Keratinocyte (primary cell): ENCODE measurements around the gene MKLN1. TPM values are rescaled to one million over a fixed set of nuclear protein-coding genes. Genes with fewer than 3 reads are reported as not detected.

Experiments
- DNase-seq: peaks from one replicate; pipeline ENCODE4 v3.0.0-alpha.2; 2011; ENCODE audit warnings: low read depth, missing footprints, low spot score
- FAIRE-seq: peaks from 2 replicates; lab custom pipeline; 2011; peaks lifted over from hg19 to GRCh38; lab: Jason Lieb, UNC
- H2AFZ ChIP-seq: 2 replicates; pipeline ENCODE4 v1.6.0; 2012; ENCODE audit warnings: low read length, control low read depth, inconsistent platforms; ENCODE audit not compliant: control insufficient read depth
- H3K27ac ChIP-seq: 2 replicates; pipeline ENCODE4 v1.5.1; 2011; ENCODE audit warnings: low read length; ENCODE audit not compliant: control insufficient read depth, insufficient read depth
- H3K27me3 ChIP-seq: 3 replicates; pipeline ENCODE4 v1.6.0; 2011; ENCODE audit warnings: low read length; ENCODE audit not compliant: control insufficient read depth, insufficient read depth; ENCODE audit errors: extremely low read depth
- H3K36me3 ChIP-seq, 2 experiments: 2 replicates in 1 of 2; 3 replicates in 1 of 2; pipeline ENCODE4 v1.5.1; 2011; ENCODE audit warnings: low read length in 2 of 2, mild to moderate bottlenecking in 1 of 2; ENCODE audit not compliant: control insufficient read depth in 2 of 2, insufficient read depth in 2 of 2; ENCODE audit errors: extremely low read depth in 1 of 2
- H3K4me1 ChIP-seq: 3 replicates; pipeline ENCODE4 v1.5.1; 2011; ENCODE audit warnings: low read length; ENCODE audit not compliant: control insufficient read depth, insufficient read depth; ENCODE audit errors: extremely low read depth
- H3K4me2 ChIP-seq: 3 replicates; pipeline ENCODE4 v1.6.0; 2011; ENCODE audit warnings: low read depth, low read length; ENCODE audit not compliant: control insufficient read depth, insufficient read depth; ENCODE audit errors: extremely low read depth
- H3K4me3 ChIP-seq, 3 experiments: fragments of 200-600 bp in 1 of 3; sonication (generic) in 1 of 3; 2 replicates in 2 of 3; 3 replicates in 1 of 3; pipeline ENCODE4 v1.5.1; 2011 to 2016; ENCODE audit warnings: low read length in 3 of 3, mild to moderate bottlenecking in 3 of 3, control low read depth in 2 of 3, inconsistent platforms in 1 of 3, low read depth in 1 of 3, mixed read lengths in 1 of 3, mixed run types in 1 of 3, moderate library complexity in 1 of 3; ENCODE audit not compliant: control insufficient read depth in 2 of 3, insufficient read depth in 2 of 3; ENCODE audit errors: extremely low read depth in 1 of 3
- H3K79me2 ChIP-seq: 2 replicates; pipeline ENCODE4 v1.6.0; 2012; ENCODE audit warnings: low read length; ENCODE audit not compliant: control insufficient read depth, insufficient read depth
- H3K9ac ChIP-seq: 3 replicates; pipeline ENCODE4 v1.6.0; 2011; ENCODE audit warnings: low read length; ENCODE audit not compliant: control insufficient read depth, insufficient read depth; ENCODE audit errors: extremely low read depth
- H3K9me1 ChIP-seq: 3 replicates; pipeline ENCODE4 v1.6.0; 2011; ENCODE audit warnings: low read length; ENCODE audit not compliant: control insufficient read depth, insufficient read depth; ENCODE audit errors: extremely low read depth
- H3K9me3 ChIP-seq: 2 replicates; pipeline ENCODE4 v1.5.1; 2012; ENCODE audit warnings: low read depth, low read length; ENCODE audit not compliant: control insufficient read depth
- H4K20me1 ChIP-seq: 3 replicates; pipeline ENCODE4 v1.6.0; 2011; ENCODE audit warnings: low read length; ENCODE audit not compliant: control insufficient read depth, insufficient read depth; ENCODE audit errors: extremely low read depth
- EZH2 ChIP-seq: IDR thresholded peaks from one replicate; pipeline ENCODE4 v1.6.1; 2012; ENCODE audit warnings: inconsistent platforms, mild to moderate bottlenecking, low read length, moderate library complexity
- dilution Hi-C: fragments of 300-500 bp; cut with MboI; formaldehyde crosslinking; loops from one replicate; pipeline ENCODE4 v1.7.0; 2020; ENCODE audit warnings: low sequenced_read_pairs; ENCODE audit not compliant: extremely low pct_ligation_motif_present
- polyA plus RNA-seq, 5 experiments: library from polyadenylated mRNA; depleted of rRNA in 3 of 5; stranded (reverse) in 3 of 5; stranded (forward) in 1 of 5; unstranded in 1 of 5; fragments of >200 nt; gene quantifications; 1 replicate in 1 of 5; 2 replicates in 3 of 5; 3 replicates in 1 of 5; pipeline versions ENCODE4 v1.2.1 to v1.2.3, GENCODE V29; 2011 to 2012; ENCODE audit warnings: missing spikeins in 2 of 5, low read depth in 1 of 5, low replicate concordance in 1 of 5
- TF ChIP-seq, protein P1 (sequence below), 3 experiments: IDR thresholded peaks in 1 of 3; conservative IDR thresholded peaks in 1 of 3; optimal IDR thresholded peaks in 1 of 3; 2 replicates in 2 of 3; 3 replicates in 1 of 3; pipeline versions ENCODE3 to v1.5.1; 2011; ENCODE audit warnings: low read length in 3 of 3, mild to moderate bottlenecking in 3 of 3, moderate library complexity in 2 of 3, control low read depth in 1 of 3, inconsistent platforms in 1 of 3; ENCODE audit not compliant: insufficient read depth in 2 of 3; ENCODE audit errors: extremely low read depth in 1 of 3

The MKLN1 gene
- polyA plus RNA-seq, 1 donor (not counting 4 experiments of a cell fraction or from before 2014, with no cell fraction given), result 43.8 TPM

DNA sequence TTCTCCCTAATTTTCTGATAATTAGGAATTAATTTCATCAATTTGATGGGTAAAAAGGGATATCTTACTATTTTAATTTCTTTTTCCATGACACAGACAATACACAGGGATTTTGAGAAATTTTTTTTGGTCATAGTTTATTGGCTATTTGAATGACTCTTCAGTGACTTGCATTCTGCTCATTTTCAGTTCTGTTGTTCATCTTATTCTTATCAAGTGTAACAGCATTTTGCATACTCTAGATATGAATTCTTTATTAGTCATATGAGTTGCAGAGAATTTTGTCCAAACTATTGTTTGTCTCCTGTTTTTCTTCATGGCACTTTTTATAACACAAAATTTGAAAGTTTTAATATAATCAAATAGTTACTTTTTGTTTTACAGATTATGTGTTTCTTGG is 41.7 kb downstream of the MKLN1 start:
- Histone ChIP-seq H3K4me2 (no peak overlapping the region), H3K9me3 (no peaks in the 10 kb centered on the region), H4K20me1 (peaks cover 19% of the 10 kb centered on the region), H3K27ac (no peak overlapping the region), H3K36me3 (no peaks in the 10 kb centered on the region), H3K27me3 (no peaks in the 10 kb centered on the region), H3K4me1 (peaks cover 18% of the 10 kb centered on the region), H3K9me1 (peaks cover 4% of the 10 kb centered on the region), H3K4me3 (no peak overlapping the region), H3K9ac (no peak overlapping the region), H2AFZ (no peak overlapping the region), H3K79me2 (peaks cover 81% of the 10 kb centered on the region)
- dilution Hi-C loops, result no loop called here
- FAIRE-seq (no peak), DNase-seq (no peak)
- TF ChIP-seq, protein P1, sequence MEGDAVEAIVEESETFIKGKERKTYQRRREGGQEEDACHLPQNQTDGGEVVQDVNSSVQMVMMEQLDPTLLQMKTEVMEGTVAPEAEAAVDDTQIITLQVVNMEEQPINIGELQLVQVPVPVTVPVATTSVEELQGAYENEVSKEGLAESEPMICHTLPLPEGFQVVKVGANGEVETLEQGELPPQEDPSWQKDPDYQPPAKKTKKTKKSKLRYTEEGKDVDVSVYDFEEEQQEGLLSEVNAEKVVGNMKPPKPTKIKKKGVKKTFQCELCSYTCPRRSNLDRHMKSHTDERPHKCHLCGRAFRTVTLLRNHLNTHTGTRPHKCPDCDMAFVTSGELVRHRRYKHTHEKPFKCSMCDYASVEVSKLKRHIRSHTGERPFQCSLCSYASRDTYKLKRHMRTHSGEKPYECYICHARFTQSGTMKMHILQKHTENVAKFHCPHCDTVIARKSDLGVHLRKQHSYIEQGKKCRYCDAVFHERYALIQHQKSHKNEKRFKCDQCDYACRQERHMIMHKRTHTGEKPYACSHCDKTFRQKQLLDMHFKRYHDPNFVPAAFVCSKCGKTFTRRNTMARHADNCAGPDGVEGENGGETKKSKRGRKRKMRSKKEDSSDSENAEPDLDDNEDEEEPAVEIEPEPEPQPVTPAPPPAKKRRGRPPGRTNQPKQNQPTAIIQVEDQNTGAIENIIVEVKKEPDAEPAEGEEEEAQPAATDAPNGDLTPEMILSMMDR (optimal IDR thresholded peaks at IDR 0.05 in 1 of 3, IDR thresholded peaks at IDR 0.05 in 1 of 3, conservative IDR thresholded peaks at IDR 0.05 in 1 of 3; ENCODE audit: extremely low read depth in 1 of 3, insufficient read depth in 2 of 3, low read length in 3 of 3), result no peak

GRCh38 chr7:131370523-131370968 is 42.9 kb downstream of the MKLN1 start:
- Histone ChIP-seq H3K36me3 (no peaks in the 10 kb centered on the region), H3K79me2 (peaks cover 77% of the 10 kb centered on the region), H3K9me3 (no peaks in the 10 kb centered on the region), H3K27ac (no peak overlapping the region), H4K20me1 (peaks cover 19% of the 10 kb centered on the region), H3K4me2 (peak overlapping the region; percentile 49), H3K9me1 (peaks cover 4% of the 10 kb centered on the region), H3K4me1 (peaks cover 18% of the 10 kb centered on the region), H3K27me3 (no peaks in the 10 kb centered on the region), H3K4me3 (no peak overlapping the region), H3K9ac (no peak overlapping the region), H2AFZ (no peak overlapping the region)
- dilution Hi-C loops, result no loop called here
- TF ChIP-seq EZH2, result no peak
- TF ChIP-seq, protein P1 (optimal IDR thresholded peaks at IDR 0.05 in 1 of 3, IDR thresholded peaks at IDR 0.05 in 1 of 3, conservative IDR thresholded peaks at IDR 0.05 in 1 of 3; ENCODE audit: extremely low read depth in 1 of 3, insufficient read depth in 2 of 3, low read length in 3 of 3), result no peak
- FAIRE-seq (peak; percentile 81), DNase-seq (no peak)
